Stimulated activated CD8-positive, alpha-beta memory T cell treated with anti-CD3 and anti-CD28 coated beads, Interleukin-7, amount 100 ng/mL, for 4 hours (primary cell): ENCODE measurements around the gene MLLT3.

Source experiments
- DNase-seq, 2 donors: peaks; one replicate each; pipeline ENCODE4 v3.0.0-alpha.2; 2020; ENCODE audit warnings: low read depth in 2 of 2

MLLT3 gene

GRCh38 chr9:20418485-20418884 is 203.8 kb downstream of the MLLT3 start:
- DNase-seq = no peak

DNA sequence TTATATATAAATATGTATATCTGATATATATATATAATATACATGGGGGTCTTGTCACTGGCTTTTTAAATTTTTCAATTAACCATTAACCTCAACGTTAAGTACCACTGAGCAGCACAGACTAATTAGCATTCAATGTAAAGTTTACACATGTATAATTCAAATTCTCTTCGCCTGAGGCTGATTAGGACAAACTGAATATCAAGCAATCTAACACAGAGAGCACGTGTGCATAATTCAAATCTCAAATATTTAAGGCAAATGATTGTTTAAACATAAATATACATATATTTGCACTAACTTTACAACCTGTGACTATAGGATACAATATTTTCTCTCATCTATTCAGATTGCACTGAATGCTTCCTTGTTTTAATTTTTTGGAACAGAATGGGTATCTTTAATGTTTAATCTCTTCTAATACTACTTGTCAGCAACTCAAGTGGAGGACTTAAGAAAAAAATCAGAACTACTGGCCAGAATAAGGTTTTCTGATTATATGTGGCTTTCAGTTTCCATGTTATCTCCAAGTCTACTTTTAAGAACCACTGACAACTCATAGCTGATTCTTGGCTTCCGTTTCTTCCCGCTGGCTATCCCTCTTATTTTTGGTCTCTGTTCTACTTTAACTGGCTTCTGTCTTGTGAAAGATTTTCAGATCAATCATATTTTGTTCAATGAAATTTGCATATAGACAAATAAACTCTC is 204.8 kb downstream of the MLLT3 start:
- DNase-seq = no peak

- DNase-seq = no peak
Measured at GRCh38 chr9:20414150-20414549, 208.1 kb downstream of the MLLT3 start.

DNA sequence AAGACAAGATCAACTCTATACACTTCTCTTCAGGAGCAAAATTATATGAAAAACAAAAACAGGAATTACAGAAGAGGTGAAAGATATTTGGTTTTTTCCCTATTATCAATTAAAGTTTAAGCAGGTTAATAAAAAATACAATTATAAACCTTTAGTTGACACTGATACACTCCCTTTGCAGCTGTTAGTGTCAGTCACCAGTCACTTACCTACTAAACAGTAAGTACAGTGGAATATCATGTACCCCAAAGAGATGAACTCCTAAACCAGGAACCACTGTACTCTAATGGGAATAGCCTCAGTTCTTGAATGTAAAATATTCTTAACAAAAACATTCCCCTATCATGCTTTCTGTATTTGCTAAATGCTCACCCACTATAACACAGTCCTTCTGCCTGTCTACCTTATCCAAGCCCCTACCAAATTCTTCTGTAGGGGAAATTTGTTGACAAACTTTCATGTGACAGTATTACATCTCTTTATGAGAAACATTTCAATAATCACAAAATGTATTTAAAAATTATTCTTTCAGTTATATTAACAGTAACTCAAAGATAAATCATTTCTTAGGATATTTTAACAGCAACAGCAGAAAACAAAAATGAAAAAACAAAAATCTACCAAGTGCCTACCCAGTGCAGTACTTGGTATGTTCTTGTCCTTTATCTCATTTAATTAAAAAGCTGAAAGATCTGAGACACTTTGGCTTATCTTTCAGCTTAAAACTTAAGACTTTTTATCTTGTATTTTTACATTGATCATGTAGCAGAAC is 212.8 kb downstream of the MLLT3 start:
- no peak for DNase-seq

DNA sequence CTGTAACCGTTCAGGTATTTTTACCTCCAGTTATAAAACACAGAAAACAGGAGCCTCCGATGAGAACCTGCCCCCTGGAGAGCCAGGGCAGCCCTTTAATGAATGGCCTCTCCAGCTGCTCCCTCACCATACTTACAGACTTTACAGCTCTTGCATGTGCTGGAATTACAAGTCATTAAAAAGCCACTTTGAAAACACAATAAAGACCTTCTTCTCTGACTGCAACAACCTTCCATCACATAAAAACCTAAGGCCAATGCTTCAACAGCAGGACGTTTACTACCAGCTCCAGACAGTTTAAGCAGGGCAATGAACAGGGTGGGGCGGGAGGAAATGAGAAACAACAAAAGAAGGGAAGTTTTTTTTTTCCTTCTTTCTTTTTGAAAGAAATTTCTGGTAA is 213.8 kb downstream of the MLLT3 start:
- no peak for DNase-seq

DNA sequence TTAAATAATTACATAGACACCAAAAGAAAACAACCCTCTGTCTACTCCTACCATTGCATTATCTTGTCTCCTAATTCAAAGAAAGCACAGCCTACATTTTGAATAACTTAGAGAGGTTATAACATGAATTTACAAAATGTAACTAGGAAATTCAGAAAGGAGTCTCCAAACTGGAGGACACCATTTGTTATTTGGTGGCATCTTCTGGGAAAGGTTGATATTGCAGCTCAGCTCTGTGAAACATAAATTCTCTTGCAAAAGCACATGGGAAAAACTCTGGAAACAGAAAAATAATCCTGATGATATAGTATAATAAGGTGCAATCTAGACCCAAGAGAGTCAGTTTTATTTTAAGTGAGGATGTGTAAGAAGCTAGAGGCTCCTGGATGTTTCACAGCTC is 215.3 kb downstream of the MLLT3 start:
- DNase-seq = no peak

DNA sequence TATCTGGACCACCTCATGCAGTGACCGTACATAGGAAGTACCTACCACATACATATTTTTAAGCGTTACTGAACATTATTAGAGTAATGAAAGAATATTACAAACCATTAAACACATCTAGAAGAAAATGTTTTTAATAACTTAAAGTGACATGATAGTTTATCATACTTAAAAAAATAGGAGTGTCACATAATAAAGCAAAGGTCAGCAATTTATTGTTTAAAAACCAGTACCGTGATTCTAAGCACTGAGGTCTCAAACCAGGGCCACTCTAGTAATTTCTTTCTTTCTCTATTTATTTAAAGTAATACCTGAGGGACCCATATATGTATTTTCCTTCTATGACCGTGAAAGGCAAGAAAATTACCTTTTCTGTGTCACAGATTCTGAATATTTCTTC is 216.0 kb downstream of the MLLT3 start:
- DNase-seq = no peak

- no peak for DNase-seq
Measured at GRCh38 chr9:20405616-20406015, 216.7 kb downstream of the MLLT3 start.

GRCh38 chr9:20405078-20405477 is 217.2 kb downstream of the MLLT3 start:
- no peak for DNase-seq

GRCh38 chr9:20404192-20404813 is 218.0 kb downstream of the MLLT3 start:
- no peak for DNase-seq

- no peak for DNase-seq
Measured at GRCh38 chr9:20403346-20403745, 219.0 kb downstream of the MLLT3 start.

DNA sequence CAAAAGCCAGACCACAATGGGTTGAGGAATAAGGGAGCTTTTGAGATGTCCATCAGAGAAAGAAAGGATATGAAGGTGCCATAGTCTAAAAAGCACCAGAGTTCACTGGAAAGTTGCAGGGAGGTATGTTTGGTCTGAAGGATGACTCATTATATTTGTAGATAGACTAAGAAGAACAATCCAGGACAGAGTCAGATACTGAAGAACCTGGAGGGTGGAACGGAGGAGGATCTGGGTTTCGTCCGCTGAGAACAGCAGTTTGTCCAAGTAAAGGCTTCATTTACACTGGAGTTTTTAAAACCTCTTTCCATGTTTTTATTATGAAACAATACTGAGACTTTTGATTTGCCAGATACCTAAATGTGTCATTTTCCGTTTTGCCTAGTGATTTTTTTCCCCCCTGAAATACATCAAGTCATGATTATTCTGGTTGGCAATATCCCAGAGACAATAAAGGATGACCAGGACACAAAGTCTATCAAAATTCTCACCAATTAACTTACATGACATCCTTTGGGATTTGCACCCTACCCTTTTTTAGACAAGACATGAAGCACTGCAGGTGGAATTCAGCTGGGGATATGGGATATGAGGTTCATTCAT is 219.9 kb downstream of the MLLT3 start:
- no peak for DNase-seq

- no peak for DNase-seq
Measured at GRCh38 chr9:20398536-20399338, 223.6 kb downstream of the MLLT3 start.

DNA sequence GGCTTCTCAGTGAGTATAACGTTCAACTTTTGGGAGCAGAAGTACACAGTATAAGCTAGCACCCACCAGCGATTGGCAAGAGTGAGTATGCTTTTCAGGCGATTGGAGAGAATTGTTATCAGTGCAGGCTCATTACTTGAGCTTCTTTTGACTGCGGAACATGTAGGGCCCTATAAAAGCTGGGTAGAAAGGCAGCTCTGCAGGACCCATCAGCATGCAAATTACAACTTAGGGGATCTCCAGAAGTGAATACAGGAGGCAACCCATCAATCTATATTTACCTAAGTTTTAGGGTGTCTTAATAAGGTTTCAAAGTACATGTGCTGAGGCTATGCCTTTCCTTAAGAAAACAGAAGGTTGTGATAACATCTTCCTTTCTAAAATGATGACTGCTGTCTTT is 225.0 kb downstream of the MLLT3 start:
- no peak for DNase-seq

DNA sequence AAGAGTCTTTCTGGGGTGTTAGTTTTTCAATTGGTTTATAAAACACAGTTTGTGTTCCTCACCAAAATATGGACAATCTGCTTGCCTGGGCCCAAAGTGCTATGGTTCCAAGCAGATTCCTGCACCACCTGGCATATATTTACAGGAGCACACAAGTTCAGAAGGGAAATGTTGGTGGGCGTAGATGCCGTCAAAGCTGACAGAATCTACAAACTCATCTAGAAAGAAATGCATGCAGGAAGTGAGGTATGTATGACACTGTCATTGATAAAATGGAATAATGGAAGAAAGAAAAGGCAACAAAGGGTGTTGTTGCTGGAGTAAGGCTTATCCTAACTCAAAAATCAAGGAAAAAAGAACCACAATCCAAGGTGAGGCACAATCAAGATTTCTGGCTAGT is 225.8 kb downstream of the MLLT3 start:
- DNase-seq = no peak

- DNase-seq = no peak
Measured at GRCh38 chr9:20395651-20396050, 226.6 kb downstream of the MLLT3 start.

GRCh38 chr9:20394969-20395368 is 227.3 kb downstream of the MLLT3 start:
- DNase-seq = no peak

- DNase-seq = no peak
Measured at GRCh38 chr9:20391208-20391607, 231.1 kb downstream of the MLLT3 start.

DNA sequence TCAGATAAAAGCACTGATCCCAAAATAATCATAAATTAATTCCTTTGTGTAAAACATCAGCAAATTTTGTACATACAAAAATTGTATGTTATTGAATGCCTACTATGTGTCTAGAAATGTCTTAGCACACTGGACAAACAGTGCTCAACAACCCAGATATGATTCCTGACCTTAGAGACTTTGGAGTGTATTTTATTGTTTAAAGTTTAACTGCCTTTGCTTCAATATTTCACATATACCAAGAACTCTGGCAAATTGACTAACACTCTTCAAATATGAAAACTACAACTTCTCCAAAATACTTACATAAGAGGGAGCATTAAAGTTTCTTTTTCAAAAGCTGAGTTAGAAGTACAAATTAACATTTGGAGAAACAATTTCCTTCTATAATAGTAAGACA is 231.9 kb downstream of the MLLT3 start:
- no peak for DNase-seq

DNA sequence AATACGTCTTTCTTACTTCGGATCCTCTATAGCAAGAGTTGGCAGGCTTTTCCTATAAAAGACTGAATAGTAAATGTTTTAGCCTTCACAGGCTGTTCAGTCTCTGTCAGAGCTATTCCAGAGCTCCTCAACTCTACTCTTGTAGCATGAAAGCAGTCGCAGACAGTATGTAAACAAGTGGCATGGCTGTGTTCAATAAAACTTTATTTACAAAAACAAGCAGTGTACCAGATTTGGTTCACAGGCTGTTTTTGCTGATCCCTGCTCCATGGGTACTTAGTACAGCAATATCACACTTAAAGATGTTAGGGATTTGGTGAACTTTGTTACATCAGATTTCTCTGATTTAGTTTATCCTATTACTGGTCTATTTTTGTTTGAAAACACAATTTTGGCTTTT is 235.2 kb downstream of the MLLT3 start:
- no peak for DNase-seq

DNA sequence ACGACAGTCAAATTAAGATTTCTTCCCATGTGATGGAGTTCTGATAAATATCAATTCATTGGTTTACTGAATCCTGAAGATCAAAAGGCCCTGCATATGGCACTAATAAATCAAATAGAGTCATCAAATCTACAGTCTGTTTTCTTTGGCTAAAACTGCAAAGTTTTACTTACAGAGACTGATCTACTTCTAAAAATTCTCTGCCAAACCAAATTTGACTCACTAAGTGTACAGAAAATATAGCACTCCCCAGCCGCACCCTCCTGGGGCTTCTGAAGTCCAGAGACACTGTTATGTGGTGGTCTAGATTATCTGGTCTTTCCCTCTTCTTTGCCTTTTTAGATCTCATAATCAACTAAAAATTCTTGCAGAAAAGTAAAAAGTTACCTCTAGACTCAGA is 237.7 kb downstream of the MLLT3 start:
- no peak for DNase-seq
